ENCODE measurements around the gene DGKB. TPM values are rescaled to one million over a fixed set of nuclear protein-coding genes. Genes with fewer than 3 reads are reported as not detected.

DGKB gene
- total and polyA plus RNA-seq, 2 of the 8 experiments (the other 6 are each of a cell fraction or from before 2014, with no cell fraction given), result 1.9 to 2.6 TPM

DNA sequence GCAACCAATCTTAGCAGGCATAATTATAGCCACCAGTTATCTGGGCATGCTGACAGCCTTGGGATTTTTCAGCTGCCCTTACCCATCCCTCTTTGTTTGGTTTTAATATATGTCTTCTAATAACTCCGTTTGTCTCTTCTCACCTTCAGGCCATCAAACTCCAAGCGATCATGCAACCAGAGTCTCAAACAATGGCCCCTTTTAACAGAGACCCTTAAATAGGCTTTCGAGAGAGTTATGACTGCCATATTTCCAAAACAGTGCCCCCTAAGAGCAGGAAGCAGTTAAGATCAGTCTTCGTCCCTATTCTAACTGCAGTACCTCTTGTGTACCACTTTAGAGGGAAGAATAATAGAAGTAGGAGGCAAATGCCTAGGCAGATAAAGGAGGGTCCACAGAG is 157.5 kb downstream of the DGKB start:
- WGBS, 2 experiments (ENCODE audit: extremely low coverage in 1 of 2, insufficient coverage in 1 of 2, insufficient read length in 1 of 2, insufficient replicate concordance in 2 of 2, low coverage in 1 of 2, low lambda C conversion rate in 2 of 2, missing lambda C conversion rate in 1 of 2), result 95% methylated on average over 4 of the region's 4 CpGs; no CpG with 5 or more reads in 1 of the 2 experiments
- H3K27ac ChIP-seq (ENCODE audit: low read depth, low read length), result no peak overlapping the region
- TF ChIP-seq YY1 (IDR thresholded peaks at IDR 0.05; ENCODE audit: low read depth, low read length) (no peak), CTBP2 (IDR thresholded peaks at IDR 0.05; ENCODE audit: borderline replicate concordance, insufficient read depth, insufficient read length, low read length) (no peak), KDM5A (IDR thresholded peaks at IDR 0.05; ENCODE audit: low read length) (no peak)

More for the DNA sequence above, 157.5 kb downstream of the DGKB start:
- Histone ChIP-seq H4K20me1 (replicated peaks in 1 of 2; ENCODE audit: control insufficient read depth in 1 of 2, insufficient read depth in 2 of 2, low read length in 2 of 2) (no peaks in the 10 kb centered on the region), H3K23ac (ENCODE audit: insufficient read length) (no peak overlapping the region), H4K91ac (replicated peaks; ENCODE audit: insufficient read length, low read length) (no peak overlapping the region), H3K9ac (replicated peaks in 1 of 4; ENCODE audit: extremely low read depth in 1 of 4, low read depth in 3 of 4, low read length in 3 of 4) (no peak overlapping the region), H3K27me3 (replicated peaks in 1 of 4; ENCODE audit: control insufficient read depth in 3 of 4, extremely low read depth in 1 of 4, insufficient read depth in 3 of 4, low read length in 3 of 4) (no peaks in the 10 kb centered on the region), H3K4ac (replicated peaks; ENCODE audit: insufficient read length, low read depth, low read length) (no peak overlapping the region), H2BK120ac (replicated peaks; ENCODE audit: low read depth, low read length) (no peak overlapping the region), H3K18ac (ENCODE audit: extremely low read depth, low read length) (no peak overlapping the region), H3K79me1 (ENCODE audit: low read depth, low read length) (no peaks in the 10 kb centered on the region), H2BK15ac (ENCODE audit: low read length) (no peak overlapping the region), H4K8ac (ENCODE audit: extremely low read depth, insufficient read depth, low read length) (no peak overlapping the region), H2AK5ac (ENCODE audit: low read depth, low read length) (no peak overlapping the region), H3K4me3 (ENCODE audit: extremely low read depth in 1 of 4, insufficient read depth in 2 of 4, low read depth in 3 of 4, low read length in 4 of 4) (no peak overlapping the region), H3K9me3 (ENCODE audit: insufficient read depth in 2 of 2, low read depth in 1 of 2, low read length in 1 of 2) (peaks cover 42 to 43% of the 10 kb centered on the region in 2 experiments), H4K5ac (ENCODE audit: insufficient read length, low read depth, low read length) (no peak overlapping the region), H3K79me2 (ENCODE audit: control insufficient read depth in 1 of 2, insufficient read depth in 2 of 2, low read length in 2 of 2) (no peaks in the 10 kb centered on the region), H2BK20ac (ENCODE audit: low read length) (no peak overlapping the region), H2AFZ (ENCODE audit: low read length) (no peak overlapping the region), H3K36me3 (ENCODE audit: control insufficient read depth in 2 of 4, insufficient read depth in 4 of 4, low read length in 3 of 4) (peaks cover 0 to 4% (median 1%) of the 10 kb centered on the region in 4 experiments; a peak in 3 of 8 replicates), H3K56ac (replicated peaks; ENCODE audit: insufficient read length, low read depth, low read length) (no peak overlapping the region), H3K4me1 (replicated peaks in 1 of 4; ENCODE audit: control insufficient read depth in 3 of 4, insufficient read depth in 4 of 4, low read length in 3 of 4) (no peaks in the 10 kb centered on the region), H3K4me2 (ENCODE audit: insufficient read depth in 1 of 2, low read depth in 2 of 2, low read length in 2 of 2) (no peak overlapping the region), H2BK5ac (ENCODE audit: low read depth, low read length) (no peak overlapping the region), H3K14ac (ENCODE audit: insufficient read length) (no peak overlapping the region), H3K23me2 (ENCODE audit: low read depth, low read length) (no peaks in the 10 kb centered on the region), H2BK12ac (ENCODE audit: low read depth, low read length) (no peak overlapping the region)
- FAIRE-seq, result no peak
- CTCF ChIA-PET (ENCODE audit: partially characterized antibody), result no interaction called here
- DNase-seq (ENCODE audit: low read depth in 1 of 2, low spot score in 2 of 2), result no peak
- POLR2A ChIA-PET (ENCODE audit: partially characterized antibody), result no interaction called here

All from H1 (cell line).